Astrocyte (in vitro differentiated cells and primary cell): ENCODE results near the gene MMEL1.

Experiments used
- CTCF ChIP-seq: IDR thresholded peaks from 2 replicates; pipeline ENCODE4 v1.5.1; 2011; ENCODE audit warnings: low read depth, mild to moderate bottlenecking, inconsistent platforms, low read length, moderate library complexity; ENCODE audit not compliant: insufficient read depth
- EZH2 ChIP-seq: IDR thresholded peaks from 2 replicates; pipeline ENCODE4 v1.6.1; 2012; ENCODE audit warnings: mild to moderate bottlenecking, low read length, inconsistent platforms; ENCODE audit not compliant: insufficient read depth

- TF ChIP-seq CTCF (no peak), EZH2 (no peak)
Measured at GRCh38 chr1:2642560-2643413, 10.0 kb upstream of the MMEL1 start.
